WTC11 (cell line): ENCODE measurements around the gene EGR4.

Experiments used
- FOXJ3 ChIP-seq: sonication (generic); formaldehyde crosslinking; IDR thresholded peaks from 2 replicates; pipeline ENCODE4 v1.9.0; 2021; ENCODE audit warnings: missing genetic modification reagents, mild to moderate bottlenecking, borderline replicate concordance
- FOXP1 ChIP-seq: sonication (generic); formaldehyde crosslinking; IDR thresholded peaks from 2 replicates; pipeline ENCODE4 v1.8.0; 2022; ENCODE audit warnings: missing genetic modification reagents, mild to moderate bottlenecking, moderate library complexity, borderline replicate concordance
- NR2C2 ChIP-seq: sonication (generic); formaldehyde crosslinking; IDR thresholded peaks from 2 replicates; pipeline ENCODE4 v1.8.0; 2022; ENCODE audit warnings: mild to moderate bottlenecking, missing genetic modification reagents
- ZNF396 ChIP-seq: fragments of 250-450 bp; sonication (Bioruptor Pico); IDR thresholded peaks from 2 replicates; pipeline ENCODE4 v1.8.0; 2021; ENCODE audit warnings: mild to moderate bottlenecking, moderate library complexity, borderline replicate concordance
- TF ChIP-seq, protein P1 (sequence below): fragments of 200-600 bp; IDR thresholded peaks from 2 replicates; pipeline ENCODE4 v1.8.0; 2022; ENCODE audit warnings: antibody characterized with exemption
- TF ChIP-seq, protein P2 (sequence below): sonication (generic); formaldehyde crosslinking; IDR thresholded peaks from 2 replicates; pipeline ENCODE4 v1.8.0; 2022; ENCODE audit warnings: mild to moderate bottlenecking, missing genetic modification reagents
- TF ChIP-seq, protein P3 (sequence below): sonication (generic); formaldehyde crosslinking; IDR thresholded peaks from 2 replicates; pipeline ENCODE4 v1.8.1; 2023; ENCODE audit warnings: mild to moderate bottlenecking, missing genetic modification reagents, moderate library complexity

- no peak for TF ChIP-seq ZNF396 (CRISPR knock-in tag)
- TF ChIP-seq FOXJ3 (CRISPR knock-in tag), result no peak
- TF ChIP-seq, protein P1, sequence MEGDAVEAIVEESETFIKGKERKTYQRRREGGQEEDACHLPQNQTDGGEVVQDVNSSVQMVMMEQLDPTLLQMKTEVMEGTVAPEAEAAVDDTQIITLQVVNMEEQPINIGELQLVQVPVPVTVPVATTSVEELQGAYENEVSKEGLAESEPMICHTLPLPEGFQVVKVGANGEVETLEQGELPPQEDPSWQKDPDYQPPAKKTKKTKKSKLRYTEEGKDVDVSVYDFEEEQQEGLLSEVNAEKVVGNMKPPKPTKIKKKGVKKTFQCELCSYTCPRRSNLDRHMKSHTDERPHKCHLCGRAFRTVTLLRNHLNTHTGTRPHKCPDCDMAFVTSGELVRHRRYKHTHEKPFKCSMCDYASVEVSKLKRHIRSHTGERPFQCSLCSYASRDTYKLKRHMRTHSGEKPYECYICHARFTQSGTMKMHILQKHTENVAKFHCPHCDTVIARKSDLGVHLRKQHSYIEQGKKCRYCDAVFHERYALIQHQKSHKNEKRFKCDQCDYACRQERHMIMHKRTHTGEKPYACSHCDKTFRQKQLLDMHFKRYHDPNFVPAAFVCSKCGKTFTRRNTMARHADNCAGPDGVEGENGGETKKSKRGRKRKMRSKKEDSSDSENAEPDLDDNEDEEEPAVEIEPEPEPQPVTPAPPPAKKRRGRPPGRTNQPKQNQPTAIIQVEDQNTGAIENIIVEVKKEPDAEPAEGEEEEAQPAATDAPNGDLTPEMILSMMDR, result no peak
- TF ChIP-seq, protein P2, sequence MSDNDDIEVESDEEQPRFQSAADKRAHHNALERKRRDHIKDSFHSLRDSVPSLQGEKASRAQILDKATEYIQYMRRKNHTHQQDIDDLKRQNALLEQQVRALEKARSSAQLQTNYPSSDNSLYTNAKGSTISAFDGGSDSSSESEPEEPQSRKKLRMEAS (CRISPR knock-in tag), result no peak
- TF ChIP-seq, protein P3, sequence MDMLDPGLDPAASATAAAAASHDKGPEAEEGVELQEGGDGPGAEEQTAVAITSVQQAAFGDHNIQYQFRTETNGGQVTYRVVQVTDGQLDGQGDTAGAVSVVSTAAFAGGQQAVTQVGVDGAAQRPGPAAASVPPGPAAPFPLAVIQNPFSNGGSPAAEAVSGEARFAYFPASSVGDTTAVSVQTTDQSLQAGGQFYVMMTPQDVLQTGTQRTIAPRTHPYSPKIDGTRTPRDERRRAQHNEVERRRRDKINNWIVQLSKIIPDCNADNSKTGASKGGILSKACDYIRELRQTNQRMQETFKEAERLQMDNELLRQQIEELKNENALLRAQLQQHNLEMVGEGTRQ (CRISPR knock-in tag), result no peak
- TF ChIP-seq NR2C2 (CRISPR knock-in tag), result no peak
- no peak for TF ChIP-seq FOXP1 (CRISPR knock-in tag)
These were observed 40.7 kb upstream of the EGR4 start for GRCh38 chr2:73334045-73334444.
